ENCODE data around the gene SDC4.
A peak's percentile ranks its signal among the peaks of the same experiment; 100 is the strongest.

Gene SDC4

DNA sequence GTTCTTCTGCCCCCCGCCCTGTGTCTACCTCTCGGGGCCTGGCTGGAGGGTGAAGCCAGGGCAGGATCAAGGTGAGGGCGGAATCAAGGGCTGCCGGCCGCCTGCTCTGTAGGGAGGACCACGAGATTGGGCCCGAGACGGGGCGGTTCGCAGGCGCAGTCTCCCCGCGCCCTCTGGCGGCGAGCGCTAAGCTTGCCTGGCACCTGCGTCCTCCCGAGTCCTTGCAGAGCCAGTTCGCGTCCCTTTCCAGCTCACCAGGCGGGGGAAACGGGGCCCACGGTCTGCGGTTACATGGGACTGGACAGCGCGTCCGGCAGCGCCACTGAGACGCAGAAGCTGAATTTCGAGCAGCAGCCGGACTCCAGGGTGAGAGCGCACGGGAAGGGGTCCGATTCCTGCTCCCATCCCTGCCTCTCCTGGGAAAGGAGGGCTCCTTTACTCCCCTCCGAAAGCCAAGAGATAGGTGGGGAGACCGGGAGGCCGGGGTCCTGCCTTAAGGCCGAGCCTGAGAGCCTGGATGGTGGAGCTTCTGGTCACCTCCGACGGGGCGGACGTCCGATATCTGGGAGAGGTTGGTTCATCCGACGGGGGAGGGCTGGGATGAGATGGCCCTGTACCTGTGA, 36.5 kb downstream of the SDC4 start:
- H3K27ac ChIP-seq, result no peak overlapping the region
- no peak for DNase-seq
- H3K36me3 ChIP-seq (replicated peaks), result no peaks in the 10 kb centered on the region
- H3K4me3 ChIP-seq (ENCODE audit: low read depth, low read length), result no peak overlapping the region
- TF ChIP-seq, protein P1, sequence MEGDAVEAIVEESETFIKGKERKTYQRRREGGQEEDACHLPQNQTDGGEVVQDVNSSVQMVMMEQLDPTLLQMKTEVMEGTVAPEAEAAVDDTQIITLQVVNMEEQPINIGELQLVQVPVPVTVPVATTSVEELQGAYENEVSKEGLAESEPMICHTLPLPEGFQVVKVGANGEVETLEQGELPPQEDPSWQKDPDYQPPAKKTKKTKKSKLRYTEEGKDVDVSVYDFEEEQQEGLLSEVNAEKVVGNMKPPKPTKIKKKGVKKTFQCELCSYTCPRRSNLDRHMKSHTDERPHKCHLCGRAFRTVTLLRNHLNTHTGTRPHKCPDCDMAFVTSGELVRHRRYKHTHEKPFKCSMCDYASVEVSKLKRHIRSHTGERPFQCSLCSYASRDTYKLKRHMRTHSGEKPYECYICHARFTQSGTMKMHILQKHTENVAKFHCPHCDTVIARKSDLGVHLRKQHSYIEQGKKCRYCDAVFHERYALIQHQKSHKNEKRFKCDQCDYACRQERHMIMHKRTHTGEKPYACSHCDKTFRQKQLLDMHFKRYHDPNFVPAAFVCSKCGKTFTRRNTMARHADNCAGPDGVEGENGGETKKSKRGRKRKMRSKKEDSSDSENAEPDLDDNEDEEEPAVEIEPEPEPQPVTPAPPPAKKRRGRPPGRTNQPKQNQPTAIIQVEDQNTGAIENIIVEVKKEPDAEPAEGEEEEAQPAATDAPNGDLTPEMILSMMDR (IDR thresholded peaks at IDR 0.05; ENCODE audit: low read depth, low read length, missing control alignments), result peak; percentile 89
- in situ Hi-C loops (cut with HindIII; ENCODE audit: low pct_ligation_motif_present, low sequenced_read_pairs), result no loop called here
- peaks cover 9% of the 10 kb centered on the region for H3K27me3 ChIP-seq (replicated peaks)

DNA sequence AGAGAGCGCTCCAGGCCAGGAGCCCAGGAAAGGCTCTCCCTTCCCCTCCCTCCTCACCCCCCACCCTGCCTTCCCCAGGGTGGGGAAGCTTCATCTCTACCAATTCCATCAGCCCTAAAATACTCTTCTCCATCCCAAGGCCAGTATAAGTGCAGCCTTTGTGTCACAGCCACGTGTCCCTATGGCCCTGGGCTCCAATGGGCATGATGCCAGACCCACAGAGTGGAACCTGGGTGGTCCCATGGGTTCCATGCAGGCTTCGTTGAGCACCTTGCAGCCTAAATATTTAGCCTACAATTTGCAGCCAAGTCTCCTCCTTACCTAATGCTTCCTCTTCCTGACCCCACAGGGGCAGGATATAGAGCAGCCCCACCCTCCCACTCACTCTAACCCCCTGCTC, 39.1 kb downstream of the SDC4 start:
- Histone ChIP-seq H3K27me3 (replicated peaks) (no peaks in the 10 kb centered on the region), H3K27ac (no peak overlapping the region), H3K36me3 (replicated peaks) (no peaks in the 10 kb centered on the region), H3K4me3 (ENCODE audit: low read depth, low read length) (no peak overlapping the region)
- TF ChIP-seq, protein P1 (IDR thresholded peaks at IDR 0.05; ENCODE audit: low read depth, low read length, missing control alignments), result no peak
- in situ Hi-C loops (cut with HindIII; ENCODE audit: low pct_ligation_motif_present, low sequenced_read_pairs), result no loop called here
- no peak for DNase-seq

GRCh38 chr20:45308117-45308778, 40.0 kb downstream of the SDC4 start, which contains the start of gene MATN4:
Gene MATN4, minus strand, starts transcription at chr20:45308299. Its CDS starts 2,717 bp downstream, at chr20:45305582.
- no peak within 1 kb of the TSS for H3K4me3 ChIP-seq (ENCODE audit: low read depth, low read length)
- H3K36me3 ChIP-seq (replicated peaks), result no peaks in the 10 kb centered on the region
- H3K27ac ChIP-seq, result no peak within 1 kb of the TSS
- DNase-seq, result no peak
- in situ Hi-C loops (cut with HindIII; ENCODE audit: low pct_ligation_motif_present, low sequenced_read_pairs), result no loop called here
- H3K27me3 ChIP-seq (replicated peaks), result no peaks in the 10 kb centered on the region
- TF ChIP-seq, protein P1 (IDR thresholded peaks at IDR 0.05; ENCODE audit: low read depth, low read length, missing control alignments), result no peak

- H3K27me3 ChIP-seq (replicated peaks), result no peaks in the 10 kb centered on the region
- in situ Hi-C loops (cut with HindIII; ENCODE audit: low pct_ligation_motif_present, low sequenced_read_pairs), result no loop called here
Measured at GRCh38 chr20:45307076-45307640, 41.1 kb downstream of the SDC4 start.

GRCh38 chr20:45306431-45306982, 41.7 kb downstream of the SDC4 start, which contains the start of gene RBPJL:
Gene RBPJL, plus strand, starts transcription at chr20:45306840. Its CDS starts 83 bp downstream, at chr20:45306923.
- TF ChIP-seq, protein P1 (IDR thresholded peaks at IDR 0.05; ENCODE audit: low read depth, low read length, missing control alignments), result peak; percentile 87
- Histone ChIP-seq H3K4me3 (ENCODE audit: low read depth, low read length) (no peak within 1 kb of the TSS), H3K27ac (no peak within 1 kb of the TSS)

More at GRCh38 chr20:45307076-45307640, 41.1 kb downstream of the SDC4 start:
- no peak for DNase-seq
- TF ChIP-seq, protein P1 (IDR thresholded peaks at IDR 0.05; ENCODE audit: low read depth, low read length, missing control alignments), result no peak
- Histone ChIP-seq H3K4me3 (ENCODE audit: low read depth, low read length) (no peak overlapping the region), H3K36me3 (replicated peaks) (no peaks in the 10 kb centered on the region), H3K27ac (no peak overlapping the region)

More at GRCh38 chr20:45306431-45306982, 41.7 kb downstream of the SDC4 start, which contains the start of gene RBPJL:
- in situ Hi-C loops (cut with HindIII; ENCODE audit: low pct_ligation_motif_present, low sequenced_read_pairs), result no loop called here
- no peak for DNase-seq
- Histone ChIP-seq H3K27me3 (replicated peaks) (no peaks in the 10 kb centered on the region), H3K36me3 (replicated peaks) (no peaks in the 10 kb centered on the region)
